NCI-H446 treated with DMSO at 0.1 percent for 48 hours (cell line): ENCODE measurements around the gene DLL1.
"Not testable (repeated sequence)": the region's sequence is repeated elsewhere in the genome, so short reads cannot be mapped to it uniquely, and the experiment has no call there.

ENCODE experiments used
- DNase-seq: peaks from one replicate; lab custom pipeline; 2025; lab: John Stamatoyannopoulos, UW

DLL1 gene

GRCh38 chr6:170290296-170291128 is at the start of gene DLL1:
Gene DLL1, minus strand, starts transcription at chr6:170291078. Its CDS starts 939 bp downstream, at chr6:170290139.
- no peak for DNase-seq

GRCh38 chr6:170335199-170335598 is 44.3 kb upstream of the DLL1 start:
- not testable (repeated sequence) for DNase-seq

GRCh38 chr6:170329321-170329720 is 38.4 kb upstream of the DLL1 start:
- no peak for DNase-seq

GRCh38 chr6:170317718-170318117 is 26.8 kb upstream of the DLL1 start:
- no peak for DNase-seq

- DNase-seq = no peak
Measured at GRCh38 chr6:170317076-170317475, 26.2 kb upstream of the DLL1 start.

GRCh38 chr6:170316071-170316470 is 25.2 kb upstream of the DLL1 start:
- no peak for DNase-seq

GRCh38 chr6:170314983-170315382 is 24.1 kb upstream of the DLL1 start:
- DNase-seq = no peak

GRCh38 chr6:170313716-170314295 is 22.9 kb upstream of the DLL1 start:
- no peak for DNase-seq

- DNase-seq = no peak
Measured at GRCh38 chr6:170312876-170313275, 22.0 kb upstream of the DLL1 start.

GRCh38 chr6:170311696-170312095 is 20.8 kb upstream of the DLL1 start:
- no peak for DNase-seq

GRCh38 chr6:170308761-170309160 is 17.9 kb upstream of the DLL1 start:
- DNase-seq = no peak

- no peak for DNase-seq
Measured at GRCh38 chr6:170307080-170307545, 16.2 kb upstream of the DLL1 start.

GRCh38 chr6:170306324-170307079 is 15.6 kb upstream of the DLL1 start, which contains the start of gene FAM120B:
Gene FAM120B, plus strand, starts transcription at chr6:170306758. Its CDS starts 10,633 bp downstream, at chr6:170317391.
- peak; percentile 76 for DNase-seq

GRCh38 chr6:170305805-170306323 is 15.0 kb upstream of the DLL1 start:
- DNase-seq = no peak

- no peak for DNase-seq
Measured at GRCh38 chr6:170301184-170301583, 10.3 kb upstream of the DLL1 start.

- DNase-seq = no peak
Measured at GRCh38 chr6:170298688-170299087, 7.8 kb upstream of the DLL1 start.

- DNase-seq = no peak
Measured at GRCh38 chr6:170297576-170298330, 6.9 kb upstream of the DLL1 start.

GRCh38 chr6:170296746-170297575 is 6.1 kb upstream of the DLL1 start:
- DNase-seq = no peak

GRCh38 chr6:170296423-170296745 is 5.5 kb upstream of the DLL1 start:
- no peak for DNase-seq

GRCh38 chr6:170295510-170296422 is 4.9 kb upstream of the DLL1 start:
- no peak for DNase-seq
